AG04450 (cell line): ENCODE measurements around the gene NAA80. TPM values are rescaled to one million over a fixed set of nuclear protein-coding genes. Genes with fewer than 3 reads are reported as not detected.

Source experiments
- CTCF ChIA-PET: fragments of 300-600, 350-600 bp; formaldehyde crosslinking; extraction: SDS; loops from one replicate; lab custom pipeline; 2022; ENCODE audit warnings: antibody characterized with exemption, inconsistent platforms; lab: Charles Lee
- POLR2A ChIA-PET: fragments of 350-600 bp; formaldehyde crosslinking; extraction: SDS; loops from one replicate; lab custom pipeline; 2021; ENCODE audit warnings: antibody characterized with exemption, inconsistent platforms; lab: Yijun Ruan, JAX
- DNase-seq: peaks from one replicate; pipeline ENCODE4 v3.0.0-alpha.2; 2011; ENCODE audit warnings: low read depth, low spot score
- H3K27ac ChIP-seq: one replicate; pipeline ENCODE4 v1.5.1; 2012; ENCODE audit warnings: low read depth, low read length, control low read depth
- H3K27me3 ChIP-seq: one replicate; pipeline ENCODE4 v1.6.0; 2012; ENCODE audit warnings: low read length; ENCODE audit not compliant: control insufficient read depth, insufficient read depth
- H3K4me3 ChIP-seq: 2 replicates; pipeline ENCODE4 v1.5.1; 2011; ENCODE audit warnings: mild to moderate bottlenecking, low read depth, low read length, control low read depth
- H3K9me3 ChIP-seq: 2 replicates; pipeline ENCODE4 v1.5.1; 2012; ENCODE audit warnings: low read length; ENCODE audit not compliant: control insufficient read depth, insufficient read depth
- polyA plus RNA-seq: library from polyadenylated mRNA; depleted of rRNA; stranded (reverse); fragments of >200 nt; gene quantifications from 2 replicates; pipeline ENCODE4 v1.2.3, GENCODE V29; 2011
- TF ChIP-seq, protein P1 (sequence below): IDR thresholded peaks from 2 replicates; pipeline ENCODE4 v1.5.1; 2011; ENCODE audit warnings: low read depth, low read length, control low read depth, inconsistent platforms

NAA80 gene
- polyA plus RNA-seq, 1 experiment: 2.0 TPM

- no peaks in the 10 kb centered on the region for H3K9me3 ChIP-seq
- no peaks in the 10 kb centered on the region for H3K27me3 ChIP-seq
- POLR2A ChIA-PET: interaction anchor here (0.7 to 1.3 kb wide), 5 partner anchors 9 to 142 kb away, joined by 3 read pairs; partner anchors contain the start of gene GNAI2
- CTCF ChIA-PET: interaction anchor here (0.5 to 2.6 kb wide), 4 partner anchors 9 to 76 kb away, joined by 3 to 11 read pairs (median 7); no protein-coding TSS in a partner anchor
- H3K27ac ChIP-seq: peak within 1 kb of the TSS; percentile 52
- TF ChIP-seq, protein P1, sequence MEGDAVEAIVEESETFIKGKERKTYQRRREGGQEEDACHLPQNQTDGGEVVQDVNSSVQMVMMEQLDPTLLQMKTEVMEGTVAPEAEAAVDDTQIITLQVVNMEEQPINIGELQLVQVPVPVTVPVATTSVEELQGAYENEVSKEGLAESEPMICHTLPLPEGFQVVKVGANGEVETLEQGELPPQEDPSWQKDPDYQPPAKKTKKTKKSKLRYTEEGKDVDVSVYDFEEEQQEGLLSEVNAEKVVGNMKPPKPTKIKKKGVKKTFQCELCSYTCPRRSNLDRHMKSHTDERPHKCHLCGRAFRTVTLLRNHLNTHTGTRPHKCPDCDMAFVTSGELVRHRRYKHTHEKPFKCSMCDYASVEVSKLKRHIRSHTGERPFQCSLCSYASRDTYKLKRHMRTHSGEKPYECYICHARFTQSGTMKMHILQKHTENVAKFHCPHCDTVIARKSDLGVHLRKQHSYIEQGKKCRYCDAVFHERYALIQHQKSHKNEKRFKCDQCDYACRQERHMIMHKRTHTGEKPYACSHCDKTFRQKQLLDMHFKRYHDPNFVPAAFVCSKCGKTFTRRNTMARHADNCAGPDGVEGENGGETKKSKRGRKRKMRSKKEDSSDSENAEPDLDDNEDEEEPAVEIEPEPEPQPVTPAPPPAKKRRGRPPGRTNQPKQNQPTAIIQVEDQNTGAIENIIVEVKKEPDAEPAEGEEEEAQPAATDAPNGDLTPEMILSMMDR: no peak
- H3K4me3 ChIP-seq: peak within 1 kb of the TSS; percentile 49
- no peak for DNase-seq
Measured at GRCh38 chr3:50268703-50269451, 30.3 kb downstream of the NAA80 start, which contains the start of gene SEMA3B. SEMA3B (plus strand) TSS chr3:50269147; CDS start chr3:50269241, 94 bp downstream.

DNA sequence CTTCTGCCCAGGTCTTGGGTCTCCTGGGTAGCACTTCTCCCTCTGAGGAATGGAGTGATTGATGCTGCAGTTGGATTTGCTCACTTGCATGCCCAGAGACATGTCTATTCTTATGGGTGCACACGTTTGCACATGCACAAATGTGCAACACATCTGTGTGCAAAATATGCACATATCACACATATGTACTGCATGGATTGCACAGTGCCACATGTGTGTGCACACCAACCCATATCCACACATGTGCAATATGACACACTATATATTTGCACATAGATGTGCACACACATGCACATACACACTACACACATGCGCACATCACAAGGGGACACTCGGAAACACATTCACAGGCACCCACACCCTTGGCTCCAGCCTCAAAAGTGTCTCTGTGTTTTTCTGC, 30.9 kb downstream of the NAA80 start:
- ChIA-PET CTCF (interaction anchor here (0.5 to 0.8 kb wide), 2 partner anchors 9 to 40 kb away, joined by 3 to 6 read pairs; no protein-coding TSS in a partner anchor), POLR2A (interaction anchor here (0.9 to 2.0 kb wide), 2 partner anchors 11 to 33 kb away, joined by 3 to 5 read pairs; partner anchors contain the start of genes GNAI2 and LSMEM2)
- Histone ChIP-seq H3K9me3 (no peaks in the 10 kb centered on the region), H3K4me3 (peak overlapping the region; percentile 49), H3K27me3 (no peaks in the 10 kb centered on the region), H3K27ac (no peak overlapping the region)
- DNase-seq: no peak
- TF ChIP-seq, protein P1: no peak

- Histone ChIP-seq H3K27me3 (no peaks in the 10 kb centered on the region), H3K27ac (no peak overlapping the region), H3K4me3 (peak overlapping the region; percentile 49), H3K9me3 (no peaks in the 10 kb centered on the region)
- TF ChIP-seq, protein P1: no peak
- DNase-seq: no peak
- POLR2A ChIA-PET: interaction anchor here (0.9 to 2.0 kb wide), 3 partner anchors 12 to 32 kb away, joined by 3 to 5 read pairs (median 3); partner anchors contain the start of genes GNAI2 and LSMEM2
- CTCF ChIA-PET: interaction anchor here (0.8 to 1.6 kb wide), 5 partner anchors 8 to 75 kb away, joined by 3 to 7 read pairs (median 3); no protein-coding TSS in a partner anchor
Measured at GRCh38 chr3:50267280-50267913, 31.8 kb downstream of the NAA80 start.

DNA sequence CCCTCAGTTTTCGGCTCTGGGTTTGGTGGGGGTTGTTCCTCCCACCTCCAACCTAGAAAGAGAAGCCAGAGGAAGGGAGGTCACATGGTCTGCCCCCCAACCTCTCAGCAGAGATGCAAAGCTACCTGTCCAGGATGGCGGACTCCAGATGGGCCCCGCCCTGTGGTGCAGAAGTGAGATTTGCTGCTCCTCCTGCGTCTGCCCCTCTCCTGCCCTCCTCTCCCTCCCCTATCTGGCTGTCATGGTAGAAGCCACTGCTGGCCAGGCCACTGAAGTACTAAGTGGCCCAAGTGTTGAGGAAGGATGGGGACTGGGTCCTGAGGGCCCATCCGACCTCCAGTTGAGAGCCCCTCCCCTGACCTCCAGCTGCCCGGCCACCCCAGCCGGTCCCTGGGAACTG, 32.4 kb downstream of the NAA80 start:
- POLR2A ChIA-PET: interaction anchor here (1.0 to 2.0 kb wide), 2 partner anchors 13 to 27 kb away, joined by 3 to 5 read pairs; partner anchors contain the start of gene LSMEM2
- Histone ChIP-seq H3K4me3 (peak overlapping the region; percentile 49), H3K9me3 (no peaks in the 10 kb centered on the region), H3K27me3 (no peaks in the 10 kb centered on the region), H3K27ac (peak overlapping the region; percentile 11)
- CTCF ChIA-PET: interaction anchor here (0.9 to 1.6 kb wide), 4 partner anchors 10 to 74 kb away, joined by 3 to 7 read pairs (median 4); no protein-coding TSS in a partner anchor
- DNase-seq: no peak
- TF ChIP-seq, protein P1: no peak
